ENCODE measurements around the gene SHLD1. TPM values are rescaled to one million over a fixed set of nuclear protein-coding genes. Genes with fewer than 3 reads are reported as not detected.
"Not testable (repeated sequence)": the region's sequence is repeated elsewhere in the genome, so short reads cannot be mapped to it uniquely, and the experiment has no call there.

SHLD1 gene
- total RNA-seq, 5 donors from 2014 or later (not counting 1 experiment from before 2014, with no cell fraction given) = 10.0 to 15.8 (median 14.2) TPM

- no peaks in the 10 kb centered on the region for H3K27me3 ChIP-seq (replicated peaks in 1 of 2; ENCODE audit: control insufficient read depth in 2 of 2, extremely low read depth in 1 of 2, insufficient read depth in 2 of 2, low read length in 1 of 2)
- peaks cover 27% of the 10 kb centered on the region for H3K36me3 Mint-ChIP-seq
- no peaks in the 10 kb centered on the region for H3K9me3 ChIP-seq
- DNase-seq = peak in 1 of 35 experiments; percentile 5
- H3K27ac ChIP-seq (ENCODE audit: low read length) = no peak overlapping the region
- H3K4me1 Mint-ChIP-seq = peaks cover 0 to 10% (median 2%) of the 10 kb centered on the region in 3 donors
- ChIA-PET POLR2A (interaction anchor here in 1 of 2 donors (0.5 to 0.7 kb wide), 2 partner anchors 94 to 189 kb away, joined by 3 to 6 read pairs; no protein-coding TSS in a partner anchor), CTCF (interaction anchor here in 1 of 2 donors (0.5 to 1.1 kb wide), 3 partner anchors 69 to 287 kb away, joined by 3 to 4 read pairs (median 3); no protein-coding TSS in a partner anchor)
- no peak overlapping the region for H3K4me3 ChIP-seq (ENCODE audit: control insufficient read depth in 1 of 2, extremely low read depth in 1 of 2, low read length in 1 of 2)
- no peak for ATAC-seq (replicated peaks in 1 of 4)
- H3K27ac Mint-ChIP-seq = peak overlapping the region in 1 of 2 donors; percentile 55
- H3K4me3 Mint-ChIP-seq = no peak overlapping the region
- H3K4me1 ChIP-seq (ENCODE audit: control insufficient read depth in 1 of 2, extremely low read depth in 1 of 2, insufficient read depth in 2 of 2, low read length in 2 of 2) = no peaks in the 10 kb centered on the region
- H3K27me3 Mint-ChIP-seq = no peaks in the 10 kb centered on the region
- no peaks in the 10 kb centered on the region for H3K9me3 Mint-ChIP-seq
- WGBS (ENCODE audit: insufficient coverage) = no CpG with 5 or more reads among the region's 7 CpGs
- H3K36me3 ChIP-seq (ENCODE audit: control insufficient read depth in 2 of 2, extremely low read depth in 1 of 2, insufficient read depth in 1 of 2, low read length in 1 of 2) = peaks cover 5 to 14% of the 10 kb centered on the region in 2 donors
These were observed 47.8 kb downstream of the SHLD1 start for GRCh38 chr20:5797843-5798462.

- ChIA-PET CTCF (interaction anchor here in 1 of 2 donors (0.5 kb wide), 1 partner anchor 10 kb away, joined by 4 read pairs; no protein-coding TSS in a partner anchor), POLR2A (interaction anchor here in 1 of 2 donors (0.7 kb wide), 1 partner anchor 32 kb away, joined by 3 read pairs; no protein-coding TSS in a partner anchor)
- H3K9me3 ChIP-seq; ATAC-seq (replicated peaks in 1 of 4); H3K27me3 ChIP-seq (replicated peaks in 1 of 2; ENCODE audit: control insufficient read depth in 2 of 2, extremely low read depth in 1 of 2, insufficient read depth in 2 of 2, low read length in 1 of 2); H3K27me3 Mint-ChIP-seq; H3K4me3 ChIP-seq (ENCODE audit: control insufficient read depth in 1 of 2, extremely low read depth in 1 of 2, low read length in 1 of 2); H3K4me3 Mint-ChIP-seq; H3K9me3 Mint-ChIP-seq; H3K27ac ChIP-seq (ENCODE audit: low read length): not testable (repeated sequence)
- Mint-ChIP-seq H3K36me3 (peaks cover 39% of the 10 kb centered on the region), H3K4me1 (peaks cover 4 to 24% (median 23%) of the 10 kb centered on the region in 3 donors), H3K27ac (peak overlapping the region in 1 of 2 donors; percentile 22)
- Histone ChIP-seq H3K36me3 (ENCODE audit: control insufficient read depth in 2 of 2, extremely low read depth in 1 of 2, insufficient read depth in 1 of 2, low read length in 1 of 2) (peaks cover 6 to 19% of the 10 kb centered on the region in 2 donors), H3K4me1 (ENCODE audit: control insufficient read depth in 1 of 2, extremely low read depth in 1 of 2, insufficient read depth in 2 of 2, low read length in 2 of 2) (peaks cover 10 to 14% of the 10 kb centered on the region in 2 experiments)
- WGBS (ENCODE audit: insufficient coverage) = 88% methylated on average over 4 of the region's 13 CpGs
- peak in 1 of 35 experiments; percentile 7 for DNase-seq
These were observed 53.6 kb downstream of the SHLD1 start for GRCh38 chr20:5803754-5804303.

- WGBS (ENCODE audit: insufficient coverage) = 97% methylated on average over 4 of the region's 7 CpGs
- H3K4me3 ChIP-seq (ENCODE audit: control insufficient read depth in 1 of 2, extremely low read depth in 1 of 2, low read length in 1 of 2) = no peak overlapping the region
- H3K9me3 ChIP-seq = no peaks in the 10 kb centered on the region
- H3K9me3 Mint-ChIP-seq = no peaks in the 10 kb centered on the region
- peaks cover 10 to 14% of the 10 kb centered on the region in 2 experiments for H3K4me1 ChIP-seq (ENCODE audit: control insufficient read depth in 1 of 2, extremely low read depth in 1 of 2, insufficient read depth in 2 of 2, low read length in 2 of 2)
- no peak overlapping the region for H3K4me3 Mint-ChIP-seq
- H3K27ac ChIP-seq (ENCODE audit: low read length) = no peak overlapping the region
- no peak overlapping the region for H3K27ac Mint-ChIP-seq
- H3K4me1 Mint-ChIP-seq = peaks cover 4 to 27% (median 23%) of the 10 kb centered on the region in 3 donors
- ChIA-PET CTCF (interaction anchor here in 1 of 2 donors (1.3 kb wide), 1 partner anchor 67 kb away, joined by 3 read pairs; no protein-coding TSS in a partner anchor), POLR2A (no interaction called here)
- peaks cover 45% of the 10 kb centered on the region for H3K36me3 Mint-ChIP-seq
- H3K27me3 ChIP-seq (replicated peaks in 1 of 2; ENCODE audit: control insufficient read depth in 2 of 2, extremely low read depth in 1 of 2, insufficient read depth in 2 of 2, low read length in 1 of 2) = no peaks in the 10 kb centered on the region
- DNase-seq (peak in 2 of 35 experiments; percentile 7 to 27), ATAC-seq (replicated peaks in 1 of 4) (no peak)
- H3K27me3 Mint-ChIP-seq = no peaks in the 10 kb centered on the region
- peaks cover 6 to 19% of the 10 kb centered on the region in 2 donors for H3K36me3 ChIP-seq (ENCODE audit: control insufficient read depth in 2 of 2, extremely low read depth in 1 of 2, insufficient read depth in 1 of 2, low read length in 1 of 2)
These were observed 56.5 kb downstream of the SHLD1 start for GRCh38 chr20:5806457-5807263.

GRCh38 chr20:5807431-5807830 is 57.2 kb downstream of the SHLD1 start:
- Mint-ChIP-seq H3K4me1 (peaks cover 4 to 27% (median 20%) of the 10 kb centered on the region in 3 donors), H3K9me3 (no peaks in the 10 kb centered on the region), H3K36me3 (peaks cover 40% of the 10 kb centered on the region), H3K27me3 (no peaks in the 10 kb centered on the region), H3K4me3 (no peak overlapping the region), H3K27ac (no peak overlapping the region)
- no peak overlapping the region for H3K4me3 ChIP-seq (ENCODE audit: control insufficient read depth in 1 of 2, extremely low read depth in 1 of 2, low read length in 1 of 2)
- DNase-seq (no peak), ATAC-seq (replicated peaks in 1 of 4) (no peak)
- CTCF ChIA-PET = no interaction called here
- no peaks in the 10 kb centered on the region for H3K27me3 ChIP-seq (replicated peaks in 1 of 2; ENCODE audit: control insufficient read depth in 2 of 2, extremely low read depth in 1 of 2, insufficient read depth in 2 of 2, low read length in 1 of 2)
- POLR2A ChIA-PET = no interaction called here
- H3K36me3 ChIP-seq (ENCODE audit: control insufficient read depth in 2 of 2, extremely low read depth in 1 of 2, insufficient read depth in 1 of 2, low read length in 1 of 2) = peaks cover 6 to 13% of the 10 kb centered on the region in 2 donors
- peaks cover 10 to 14% of the 10 kb centered on the region in 2 experiments for H3K4me1 ChIP-seq (ENCODE audit: control insufficient read depth in 1 of 2, extremely low read depth in 1 of 2, insufficient read depth in 2 of 2, low read length in 2 of 2)
- H3K9me3 ChIP-seq = no peaks in the 10 kb centered on the region
- H3K27ac ChIP-seq (ENCODE audit: low read length) = no peak overlapping the region
- no CpG with 5 or more reads among the region's 3 CpGs for WGBS (ENCODE audit: insufficient coverage)

GRCh38 chr20:5808901-5809300 is 58.7 kb downstream of the SHLD1 start:
- Histone ChIP-seq H3K27ac (ENCODE audit: low read length) (no peak overlapping the region), H3K4me1 (ENCODE audit: control insufficient read depth in 1 of 2, extremely low read depth in 1 of 2, insufficient read depth in 2 of 2, low read length in 2 of 2) (peaks cover 7 to 9% of the 10 kb centered on the region in 2 experiments), H3K27me3 (replicated peaks in 1 of 2; ENCODE audit: control insufficient read depth in 2 of 2, extremely low read depth in 1 of 2, insufficient read depth in 2 of 2, low read length in 1 of 2) (no peaks in the 10 kb centered on the region), H3K4me3 (ENCODE audit: control insufficient read depth in 1 of 2, extremely low read depth in 1 of 2, low read length in 1 of 2) (no peak overlapping the region), H3K36me3 (ENCODE audit: control insufficient read depth in 2 of 2, extremely low read depth in 1 of 2, insufficient read depth in 1 of 2, low read length in 1 of 2) (peaks cover 0 to 6% of the 10 kb centered on the region in 2 donors), H3K9me3 (no peaks in the 10 kb centered on the region)
- Mint-ChIP-seq H3K9me3 (no peaks in the 10 kb centered on the region), H3K27ac (no peak overlapping the region), H3K4me3 (no peak overlapping the region), H3K27me3 (no peaks in the 10 kb centered on the region), H3K36me3 (peaks cover 38% of the 10 kb centered on the region), H3K4me1 (peaks cover 0 to 17% (median 14%) of the 10 kb centered on the region in 3 donors)
- no CpG with 5 or more reads among the region's 2 CpGs for WGBS (ENCODE audit: insufficient coverage)
- ChIA-PET POLR2A (interaction anchor here (0.6 kb wide), 2 partner anchors 9 to 239 kb away, joined by 3 to 4 read pairs; no protein-coding TSS in a partner anchor), CTCF (no interaction called here)
- ATAC-seq (replicated peaks in 1 of 4) = no peak
- no peak for DNase-seq

GRCh38 chr20:5809495-5809894 is 59.3 kb downstream of the SHLD1 start:
- Histone ChIP-seq H3K9me3 (no peaks in the 10 kb centered on the region), H3K27ac (ENCODE audit: low read length) (no peak overlapping the region), H3K36me3 (ENCODE audit: control insufficient read depth in 2 of 2, extremely low read depth in 1 of 2, insufficient read depth in 1 of 2, low read length in 1 of 2) (peaks cover 0 to 6% of the 10 kb centered on the region in 2 donors), H3K27me3 (replicated peaks in 1 of 2; ENCODE audit: control insufficient read depth in 2 of 2, extremely low read depth in 1 of 2, insufficient read depth in 2 of 2, low read length in 1 of 2) (no peaks in the 10 kb centered on the region), H3K4me1 (ENCODE audit: control insufficient read depth in 1 of 2, extremely low read depth in 1 of 2, insufficient read depth in 2 of 2, low read length in 2 of 2) (peaks cover 5 to 6% of the 10 kb centered on the region in 2 experiments), H3K4me3 (ENCODE audit: control insufficient read depth in 1 of 2, extremely low read depth in 1 of 2, low read length in 1 of 2) (no peak overlapping the region)
- no peaks in the 10 kb centered on the region for H3K27me3 Mint-ChIP-seq
- no peak overlapping the region for H3K4me3 Mint-ChIP-seq
- H3K27ac Mint-ChIP-seq = no peak overlapping the region
- H3K36me3 Mint-ChIP-seq = peaks cover 38% of the 10 kb centered on the region
- POLR2A ChIA-PET = no interaction called here
- DNase-seq = no peak
- peaks cover 0 to 14% (median 10%) of the 10 kb centered on the region in 3 donors for H3K4me1 Mint-ChIP-seq
- CTCF ChIA-PET = no interaction called here
- no peak for ATAC-seq (replicated peaks in 1 of 4)
- WGBS (ENCODE audit: insufficient coverage) = 100% methylated on average over 2 of the region's 5 CpGs
- H3K9me3 Mint-ChIP-seq = no peaks in the 10 kb centered on the region
